ENCODE results near the gene FGF3.

Gene FGF3

DNA sequence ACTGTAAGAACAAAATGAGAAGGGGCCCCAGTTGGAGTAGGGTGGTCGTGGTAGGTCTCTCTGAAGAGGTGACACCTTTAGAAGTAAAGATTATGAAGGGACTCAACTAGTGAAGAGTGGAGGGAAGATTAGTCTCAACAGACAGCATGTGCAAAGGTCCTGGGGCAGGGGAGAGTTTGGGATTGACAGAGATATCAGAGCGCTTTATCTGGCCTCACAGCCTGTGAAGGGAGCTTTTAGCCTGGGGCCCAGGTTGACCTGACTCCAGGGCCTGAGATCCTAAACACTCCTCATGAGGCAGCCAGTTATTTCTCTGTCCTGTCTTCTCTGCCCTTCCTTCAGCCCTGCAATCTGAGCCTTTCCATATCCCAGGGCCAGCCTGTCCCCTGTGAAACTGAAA is 16.2 kb downstream of the FGF3 start:
- no peak for DNase-seq

DNA sequence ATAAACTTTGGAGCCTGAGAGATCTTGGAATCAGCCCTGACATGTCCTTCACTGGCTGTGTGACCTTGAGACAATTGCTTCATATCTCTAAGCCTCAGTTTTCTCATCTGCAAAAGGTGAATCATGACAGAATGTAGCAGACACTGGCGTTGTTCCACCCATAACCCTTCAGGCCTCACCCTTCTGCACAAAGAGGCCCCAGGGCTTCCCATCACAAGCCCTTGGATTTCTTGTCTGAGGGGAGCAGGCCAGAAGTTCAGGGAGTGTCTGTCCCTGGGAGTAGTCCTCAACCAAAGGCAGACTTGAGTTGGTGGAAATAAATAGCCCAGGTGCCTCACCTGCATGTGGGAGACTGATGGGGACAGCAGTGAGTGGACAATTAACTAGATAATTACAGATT is 16.6 kb downstream of the FGF3 start:
- no peak for DNase-seq

DNA sequence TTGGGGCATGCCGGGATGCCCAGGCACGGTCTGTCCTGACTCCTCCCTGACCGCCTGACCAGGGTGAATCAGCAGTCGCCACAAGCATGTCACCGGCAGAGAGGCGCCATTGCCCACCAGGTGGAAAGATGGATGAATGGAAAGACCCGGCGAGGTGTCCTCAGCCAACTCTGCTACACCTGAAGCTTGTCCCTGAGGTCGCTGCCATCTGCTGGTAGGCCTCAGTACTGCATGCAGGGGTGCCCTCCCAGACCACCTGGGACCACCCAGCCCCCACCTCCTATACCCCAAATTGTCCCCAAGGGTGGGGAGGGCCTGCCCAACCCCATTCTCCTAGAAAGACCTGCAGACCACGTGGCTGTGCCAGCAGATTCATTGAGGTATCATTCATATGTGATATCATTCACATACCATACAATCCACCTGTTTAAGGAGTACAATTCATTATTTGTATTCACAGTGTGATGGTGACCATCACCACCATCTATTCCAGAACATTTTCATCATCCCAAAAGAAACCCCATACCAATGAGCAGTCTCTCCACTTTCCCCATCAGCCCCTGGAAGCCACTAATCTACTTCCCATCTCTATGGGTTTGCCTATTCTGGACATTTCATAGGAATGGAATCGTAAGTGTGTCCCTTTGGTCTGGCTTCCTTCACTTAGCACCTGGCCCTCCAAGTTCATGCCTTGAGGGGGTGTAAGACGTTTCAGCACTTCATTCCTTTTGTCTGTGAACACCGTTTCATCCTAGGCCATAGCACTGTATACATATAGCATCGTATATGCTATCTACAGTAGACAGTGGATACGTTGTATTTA is 17.5 kb downstream of the FGF3 start:
- DNase-seq, result peak in 3 of 6 experiments; percentile 2 to 13 (median 10)

DNA sequence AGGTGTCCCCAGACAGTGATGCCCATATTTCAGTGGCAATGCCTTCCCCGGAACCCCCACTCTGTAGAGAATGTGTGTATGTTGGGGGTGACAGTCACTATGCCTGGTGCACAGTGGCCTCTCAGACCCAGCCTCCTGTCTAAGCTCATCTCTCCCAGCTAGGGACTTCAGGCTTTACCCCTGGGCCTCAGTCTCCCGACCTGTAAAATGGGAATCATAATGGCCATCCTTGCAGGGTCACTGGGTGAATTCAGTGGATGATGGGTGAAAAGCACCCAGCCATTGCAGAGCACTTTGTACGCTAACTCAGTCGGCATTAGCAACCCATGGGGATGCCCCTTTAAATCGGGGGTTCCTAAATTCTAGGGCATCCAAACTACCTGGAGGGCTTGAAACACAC is 18.9 kb downstream of the FGF3 start:
- no peak for DNase-seq

DNA sequence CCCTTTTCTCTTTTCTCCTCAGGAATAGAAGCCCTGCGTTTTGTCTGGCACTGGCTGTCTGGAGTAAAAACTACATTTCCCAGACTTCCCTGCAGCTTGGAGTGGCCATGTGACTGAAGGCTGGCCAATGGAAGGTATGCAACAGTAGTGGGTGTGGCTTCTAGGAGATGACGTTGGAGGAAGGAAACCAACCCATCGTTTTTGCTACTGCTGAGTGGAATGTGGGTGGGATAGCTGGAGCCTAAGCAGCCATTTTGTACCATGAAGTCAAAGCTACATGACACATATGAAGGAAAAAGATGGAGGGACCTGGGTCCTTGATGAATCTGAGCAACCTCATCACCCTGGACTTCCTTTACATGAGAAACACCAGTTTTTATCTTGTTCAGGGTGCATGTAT is 19.6 kb downstream of the FGF3 start:
- DNase-seq, result no peak

DNA sequence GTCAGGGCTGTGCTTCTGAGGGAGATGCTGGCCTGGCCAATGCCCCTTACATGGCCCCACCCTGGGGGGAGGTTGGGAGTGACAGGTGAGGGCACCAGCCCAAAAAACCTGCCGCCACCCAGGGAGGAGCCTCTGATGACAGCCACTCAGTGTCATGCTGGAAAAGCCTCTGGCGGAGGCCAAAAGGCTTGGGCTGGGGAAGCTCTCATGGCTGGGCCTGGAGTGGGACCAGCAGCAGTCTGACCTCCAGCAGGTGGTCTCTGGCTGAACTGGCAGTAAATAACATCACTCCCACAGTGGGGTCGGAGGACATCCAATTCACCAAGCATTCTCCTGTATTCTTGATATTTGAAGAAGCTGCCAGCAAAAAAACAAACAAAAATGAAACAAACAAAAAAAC is 20.1 kb downstream of the FGF3 start:
- DNase-seq, result no peak

DNA sequence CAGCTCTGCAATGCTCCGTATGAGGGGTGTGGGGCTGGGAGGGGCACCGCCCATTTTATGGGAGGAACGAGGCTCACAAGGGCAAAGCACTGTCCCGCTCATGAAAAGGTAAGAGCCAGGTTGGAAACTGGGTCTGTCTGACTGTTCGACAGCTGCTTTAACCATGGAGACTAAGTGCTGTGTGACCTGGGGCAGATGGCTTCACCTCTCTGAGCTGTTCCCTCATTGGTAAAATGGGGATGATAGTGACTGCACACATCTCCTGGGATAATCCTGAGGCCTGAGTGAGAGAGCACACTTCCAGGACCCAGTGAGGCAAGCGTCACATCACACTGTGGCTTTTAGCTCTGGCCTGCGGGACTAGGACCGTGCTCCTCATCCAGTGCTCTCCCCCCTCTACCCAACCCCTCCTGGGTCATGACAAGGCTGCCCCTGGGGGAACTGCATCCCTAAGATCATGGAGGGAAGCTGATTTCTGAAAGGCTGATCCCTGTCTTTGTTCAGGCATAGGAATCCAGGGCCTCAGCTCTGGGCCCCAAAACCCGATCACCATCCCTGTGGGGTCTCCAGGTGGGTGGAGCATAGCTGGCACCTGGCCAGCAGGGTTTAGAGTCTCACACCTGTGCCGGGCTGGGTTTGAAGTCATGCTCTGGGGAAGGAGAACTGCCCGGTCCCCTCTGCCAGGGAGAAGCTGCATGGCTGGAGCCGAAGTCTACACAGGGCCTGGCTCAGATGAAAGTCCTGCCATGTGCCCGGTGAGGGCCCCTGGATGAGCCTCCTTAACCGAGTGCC is 21.3 kb downstream of the FGF3 start:
- no peak for DNase-seq

DNA sequence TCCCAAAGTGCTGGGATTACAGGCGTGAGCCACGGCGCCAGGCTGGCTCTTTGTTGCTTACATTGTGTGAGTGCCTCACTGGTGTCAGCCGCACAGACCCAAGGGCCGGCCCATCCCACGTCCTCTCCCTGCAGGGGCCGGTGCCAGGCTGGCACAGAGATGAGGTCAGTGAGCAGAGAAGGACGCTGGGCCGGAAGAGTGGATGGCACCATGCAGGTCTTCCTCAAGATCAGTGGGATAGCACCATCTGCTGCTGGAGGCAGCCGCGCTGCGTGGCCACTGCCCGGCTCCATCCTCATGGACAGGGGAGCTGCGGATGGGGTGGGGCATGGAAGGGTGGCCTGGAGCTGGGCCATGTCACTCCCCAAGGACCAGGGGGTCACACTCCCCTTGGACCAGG is 22.1 kb downstream of the FGF3 start:
- no peak for DNase-seq

DNA sequence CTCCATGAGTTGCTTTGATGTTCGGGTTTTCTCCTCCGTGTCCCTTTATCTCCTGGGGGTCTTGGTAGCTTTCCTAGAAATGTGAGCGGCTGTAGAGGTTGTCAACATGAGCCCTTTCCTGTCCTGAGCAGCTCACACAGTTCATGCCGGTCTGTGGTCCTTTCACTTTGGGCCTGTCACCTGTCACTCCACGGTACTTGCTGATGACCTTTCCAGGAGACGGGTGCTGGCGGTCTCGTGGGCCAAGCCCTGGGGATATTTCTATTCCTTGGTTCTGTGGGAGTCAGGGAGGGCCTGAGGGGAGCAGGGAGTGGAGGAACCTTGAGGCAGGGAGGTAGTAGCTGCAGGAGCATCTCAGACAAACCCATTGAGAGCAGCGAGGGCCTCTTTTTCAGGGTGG is 23.2 kb downstream of the FGF3 start:
- no peak for DNase-seq

DNA sequence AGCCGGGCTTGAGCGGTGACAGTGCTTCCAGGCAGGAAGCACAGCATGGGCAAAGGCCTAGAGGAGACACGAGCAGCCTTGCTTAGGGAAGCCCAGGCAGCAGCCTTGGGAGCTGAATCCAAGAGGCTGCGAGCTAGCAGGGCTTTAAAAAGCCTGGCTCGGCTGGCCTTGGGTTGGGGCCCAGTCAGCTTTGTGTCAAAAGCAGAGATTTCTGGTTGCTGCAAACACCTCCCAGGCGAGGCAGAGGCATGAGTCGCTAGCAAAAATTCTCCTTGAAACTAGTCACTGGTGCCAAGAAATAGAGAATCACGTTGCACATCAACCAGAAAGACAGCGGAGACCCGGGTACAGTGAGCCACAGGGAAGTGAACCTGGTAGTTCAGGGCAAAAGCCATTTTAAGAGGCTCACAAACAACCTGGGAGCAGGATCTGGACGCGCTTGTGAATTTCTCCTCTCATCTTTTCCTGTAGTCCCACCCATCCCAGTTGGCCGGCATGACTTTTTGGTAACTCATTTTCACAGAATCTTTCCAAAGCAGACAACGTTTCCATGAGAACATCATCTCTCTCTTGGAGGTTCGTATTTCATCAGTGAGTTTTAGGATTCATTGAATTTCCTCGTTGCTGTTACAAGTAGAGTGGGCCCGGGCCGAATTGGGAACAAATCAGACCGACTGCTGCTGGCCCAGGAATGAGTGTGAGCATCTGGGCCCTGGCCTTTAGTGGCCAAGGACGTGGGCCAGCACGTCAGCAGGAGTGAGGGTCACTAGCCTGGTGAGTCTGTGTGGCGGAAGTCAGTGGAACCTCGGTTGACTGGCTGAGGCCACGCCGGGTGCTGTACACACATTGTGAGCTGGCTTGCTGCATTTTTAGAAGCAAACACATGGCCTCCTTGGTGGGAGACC is 27.7 kb downstream of the FGF3 start:
- no peak for DNase-seq

DNA sequence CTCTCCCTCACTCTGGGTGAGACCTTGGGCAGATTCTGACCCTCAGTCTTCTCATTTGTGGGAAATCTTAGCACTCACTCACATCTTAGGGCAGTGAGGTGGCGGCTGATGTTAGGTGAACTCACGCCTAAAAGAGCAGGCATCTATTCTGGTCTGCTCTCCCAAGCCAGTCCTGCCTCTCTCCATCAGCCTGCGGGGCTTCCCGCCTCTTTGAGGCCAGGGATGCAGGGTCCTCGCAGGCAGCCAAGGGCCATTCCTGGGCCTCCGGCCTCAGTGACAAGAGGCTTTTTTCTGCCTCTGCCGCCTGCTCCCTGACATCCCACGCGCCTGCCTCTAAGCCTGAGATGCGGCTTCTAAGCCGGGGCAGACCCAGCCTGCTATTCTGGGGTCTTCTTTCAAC is 30.3 kb downstream of the FGF3 start:
- DNase-seq, result no peak

DNA sequence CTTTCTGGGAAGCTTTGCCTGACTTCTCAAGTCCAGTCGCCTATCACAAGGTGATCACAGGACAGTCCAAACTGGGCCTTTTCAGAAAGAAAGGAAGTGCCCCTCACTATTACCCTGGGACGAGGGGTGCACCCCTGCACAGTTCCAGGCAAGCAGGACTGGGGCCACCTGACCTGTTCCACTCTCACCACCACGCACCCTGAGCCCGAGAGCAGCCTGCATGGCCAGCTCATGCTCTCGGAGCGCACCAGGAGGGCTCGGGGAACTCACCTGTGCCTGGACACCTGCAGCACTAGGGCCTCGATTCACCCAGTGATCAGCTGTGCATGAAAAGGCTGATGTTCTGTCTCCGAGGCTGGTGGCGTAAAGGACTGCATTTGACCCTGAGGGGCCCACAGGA is 31.3 kb downstream of the FGF3 start:
- no peak for DNase-seq

DNA sequence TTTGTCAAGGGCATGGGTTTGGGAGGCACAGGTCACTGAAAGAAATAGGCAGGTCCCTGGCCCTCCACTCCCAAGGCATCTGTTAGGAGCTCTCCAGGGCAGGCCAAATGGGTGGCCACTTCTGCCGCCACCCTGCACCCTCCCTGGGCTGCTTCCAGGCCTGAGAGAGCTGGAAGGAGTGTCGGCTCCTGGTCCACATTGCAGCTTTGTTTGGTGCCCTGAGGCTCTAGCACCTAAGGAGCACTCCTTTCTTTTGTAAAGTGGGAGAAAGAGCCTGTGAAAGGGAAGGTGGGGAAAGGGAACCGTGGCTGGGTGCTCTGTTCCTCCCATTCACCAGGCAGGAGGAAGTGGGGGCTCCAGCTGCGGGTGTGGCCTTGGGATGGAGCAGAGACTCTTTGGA is 31.8 kb downstream of the FGF3 start:
- no peak for DNase-seq

DNA sequence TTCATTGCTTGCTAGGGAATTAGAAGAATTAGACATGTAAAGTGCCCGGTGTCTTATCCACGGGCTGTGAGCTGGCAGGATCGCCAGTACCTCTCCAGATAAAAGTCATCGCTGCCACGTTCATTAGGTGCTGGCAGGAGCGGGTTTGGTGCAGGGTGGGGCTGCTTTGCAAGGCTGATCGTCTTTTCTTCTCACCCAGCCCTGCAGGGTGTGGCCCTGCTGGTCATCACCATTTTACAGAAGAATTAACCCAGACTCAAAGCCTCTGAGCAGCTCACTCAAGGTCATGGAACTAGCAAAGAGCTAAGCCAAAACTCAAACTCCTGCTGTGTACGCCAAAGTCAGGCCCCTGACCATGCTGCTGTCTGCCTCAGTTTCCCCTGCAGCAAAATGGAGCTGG is 38.0 kb downstream of the FGF3 start:
- DNase-seq, result no peak

DNA sequence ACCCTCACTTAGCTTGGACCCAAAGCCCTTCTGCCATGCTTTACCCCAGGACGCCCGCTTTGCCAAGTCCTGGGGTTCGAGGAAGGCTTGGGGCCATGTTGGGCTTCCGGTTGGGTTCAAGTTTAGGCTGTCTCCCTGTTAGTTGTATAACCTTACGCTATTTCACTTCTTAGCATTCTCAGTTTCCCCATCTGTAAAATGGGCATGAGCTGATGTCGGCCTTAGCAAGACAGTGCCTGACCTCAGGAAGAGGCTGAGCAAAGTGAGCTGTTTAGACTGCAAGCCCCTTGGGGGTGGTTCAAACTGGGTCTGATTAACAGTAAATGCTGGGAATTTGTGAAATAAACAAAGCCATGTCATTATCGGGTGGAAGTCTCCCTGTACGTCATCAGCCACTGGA is 40.8 kb downstream of the FGF3 start:
- no peak for DNase-seq

DNA sequence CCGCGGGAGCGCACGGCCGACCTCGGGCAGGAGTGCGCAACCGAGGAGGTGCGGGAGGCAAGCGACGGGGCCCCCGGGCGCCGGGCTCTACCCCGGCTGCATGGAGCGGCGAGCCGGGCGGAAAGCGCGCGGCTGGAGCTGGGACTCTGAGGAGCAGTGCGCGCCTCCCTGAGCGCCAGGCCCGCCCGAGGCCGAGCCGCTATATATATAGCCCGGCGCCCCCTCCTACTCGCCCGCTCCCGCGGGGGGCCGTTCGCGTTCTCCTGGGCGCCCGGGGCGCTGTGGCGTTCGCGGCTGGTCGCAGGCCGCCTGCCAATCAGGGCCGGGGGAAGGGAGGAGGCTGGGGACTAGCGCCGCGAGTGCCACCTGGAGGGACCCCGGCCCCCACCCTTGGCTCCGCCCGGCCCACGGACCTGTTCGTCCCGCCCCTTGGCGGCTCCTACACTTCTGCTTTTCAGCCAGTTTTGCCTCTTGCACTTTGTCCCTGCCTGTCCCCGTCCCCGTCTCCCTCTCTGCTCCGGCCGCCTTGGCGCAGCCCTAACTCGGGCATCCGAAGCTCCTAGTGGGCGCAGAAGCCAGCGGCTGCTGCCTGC is 44.0 kb downstream of the FGF3 start, which contains the start of gene FGF4:
Gene FGF4, minus strand, starts transcription at position 179 of the 593 bp plus-strand sequence. CDS start 257 bp downstream, outside the sequence.
- DNase-seq, result no peak

DNA sequence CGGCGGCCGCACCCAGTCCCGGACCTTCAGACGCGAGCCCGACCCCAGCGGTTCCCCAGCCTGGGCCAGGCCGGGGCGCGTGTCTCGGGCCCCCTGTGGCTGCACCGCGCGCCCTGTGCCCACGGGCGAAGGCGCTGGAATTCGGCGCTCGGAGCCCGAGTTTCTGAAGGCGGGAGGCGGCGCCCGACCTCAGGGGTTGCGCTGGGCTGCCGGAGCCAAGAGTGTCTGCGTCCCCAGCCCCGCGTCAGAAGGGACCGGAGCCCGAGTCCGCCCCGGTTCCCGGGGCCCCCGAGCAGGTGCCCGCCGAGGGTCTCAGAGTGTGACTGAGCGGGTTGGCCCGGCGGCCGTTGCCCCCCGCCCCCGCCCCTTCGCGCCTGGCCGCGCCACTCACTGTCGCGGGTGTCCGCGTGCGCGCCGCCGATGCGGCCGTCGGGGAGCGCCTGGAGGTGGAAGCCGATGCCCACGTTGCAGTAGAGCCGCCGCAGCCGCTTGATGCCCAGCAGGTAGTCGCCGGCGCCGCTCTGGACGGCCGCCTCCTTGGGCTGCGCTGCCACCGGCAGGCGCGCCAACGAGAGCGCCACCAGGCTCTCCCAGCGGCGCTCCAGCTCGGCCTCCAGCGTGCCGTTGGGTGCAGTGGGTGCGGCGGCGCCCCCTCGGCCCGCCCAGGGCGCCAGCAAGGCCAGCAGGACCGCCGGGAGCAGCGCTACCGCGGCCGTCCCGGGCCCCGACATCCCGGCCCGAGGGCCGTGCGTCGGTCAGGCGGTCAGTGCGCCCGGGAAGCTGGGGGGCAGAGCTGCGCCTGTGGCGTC is 44.7 kb downstream of the FGF3 start:
- no peak for DNase-seq

DNA sequence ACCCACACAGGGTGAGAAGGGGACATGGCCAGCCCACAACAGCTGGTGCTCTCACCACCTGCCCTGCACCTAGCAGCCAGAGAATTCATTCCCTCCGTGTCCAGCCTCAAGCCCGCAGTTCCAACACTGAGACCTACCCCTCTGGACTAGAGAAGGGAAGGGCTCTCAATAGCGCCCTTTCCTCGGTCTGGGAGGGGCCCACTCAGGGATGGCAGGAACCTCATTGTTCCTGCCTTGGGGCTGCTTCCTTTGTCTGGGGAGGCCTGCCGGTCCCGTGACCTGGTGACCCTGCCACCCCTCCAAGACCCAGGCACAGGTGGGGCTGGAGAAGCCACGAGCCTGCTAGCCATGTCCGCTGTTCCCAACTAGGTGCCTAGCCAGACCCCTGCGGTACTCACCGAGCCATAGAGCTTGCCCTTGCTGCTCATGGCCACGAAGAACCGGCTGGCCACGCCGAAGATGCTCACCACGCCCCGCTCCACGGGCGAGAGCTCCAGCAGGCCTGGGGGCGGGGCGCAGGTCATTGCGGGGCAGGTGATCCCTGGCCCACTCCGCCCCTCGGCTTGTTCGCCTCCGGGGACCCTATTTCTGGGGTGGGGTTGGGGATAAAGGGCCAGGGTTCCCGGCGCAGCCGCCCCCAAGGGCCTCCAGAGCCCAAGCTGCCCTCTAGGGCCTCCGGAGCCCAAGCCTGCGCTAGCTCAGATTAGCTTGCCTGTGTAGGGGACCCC is 45.4 kb downstream of the FGF3 start:
- DNase-seq, result no peak

DNA sequence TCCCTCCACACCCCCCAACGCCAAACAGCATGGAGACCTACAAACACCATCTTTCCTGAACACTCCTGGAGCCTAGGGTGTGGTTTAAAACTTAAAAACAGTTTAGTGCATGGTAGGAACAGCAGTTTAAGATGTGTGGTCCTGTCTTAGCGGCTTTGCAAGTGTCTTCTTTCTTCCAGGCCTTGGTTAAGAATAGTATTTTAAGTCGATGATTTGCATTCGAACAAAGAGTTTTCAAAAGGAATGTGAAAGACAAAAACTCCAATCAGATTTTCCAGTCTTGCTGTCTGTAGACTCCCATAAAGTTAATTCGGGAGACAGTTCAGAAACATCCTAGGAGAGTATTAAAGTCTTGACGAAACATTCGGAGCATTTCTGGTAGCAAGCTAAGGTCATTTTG is 47.8 kb downstream of the FGF3 start:
- DNase-seq, result no peak

DNA sequence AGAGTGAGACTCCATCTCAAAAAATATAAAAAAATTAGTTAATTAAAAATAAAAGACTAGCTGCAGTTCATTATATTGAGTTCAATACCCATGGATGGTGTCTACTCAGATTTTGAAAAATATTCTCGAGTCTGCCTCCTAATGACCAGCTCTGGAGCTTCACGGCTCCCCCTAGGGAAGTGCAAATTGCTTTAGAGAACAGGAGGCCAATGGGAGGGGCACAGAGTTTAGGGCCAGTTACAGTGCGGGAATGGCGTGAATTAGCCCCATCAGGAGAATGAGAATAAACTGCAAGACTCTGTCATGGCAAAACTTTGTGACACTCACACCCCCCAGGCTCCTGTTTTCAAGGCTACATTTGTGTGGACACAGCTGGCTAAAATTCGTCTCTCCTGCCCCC is 48.7 kb downstream of the FGF3 start:
- no peak for DNase-seq

DNA sequence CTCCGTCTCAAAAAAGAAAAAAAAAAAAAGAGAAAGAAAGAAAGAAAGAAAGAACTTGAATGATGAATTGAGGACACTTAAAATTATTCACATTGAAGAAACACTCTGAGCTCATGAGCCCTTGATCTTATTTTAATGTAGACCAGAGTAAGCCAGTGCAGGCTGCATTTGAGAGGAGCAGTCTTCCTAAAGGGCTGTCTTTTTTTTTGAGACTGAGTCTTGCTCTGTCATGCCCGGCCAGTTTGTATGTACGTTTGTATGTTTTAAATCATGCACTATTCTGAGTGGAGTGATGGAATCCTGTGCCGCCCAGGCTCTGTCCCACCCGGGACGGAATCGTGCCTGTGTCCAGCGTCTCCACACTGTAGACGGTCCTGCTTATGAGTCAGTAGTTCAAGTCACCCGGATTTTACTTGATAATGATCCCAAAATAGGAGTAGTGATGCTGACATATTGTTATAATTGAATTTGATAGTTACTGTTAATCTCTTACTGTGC is 53.7 kb downstream of the FGF3 start:
- DNase-seq, result no peak
